GM19239 (cell line): ENCODE measurements around the gene SS18L1.

Experiments
- DNase-seq: peaks from one replicate; pipeline ENCODE4 v3.0.0; 2011; ENCODE audit warnings: low spot score; ENCODE audit not compliant: insufficient read length
- FAIRE-seq: peaks from 2 replicates; lab custom pipeline; 2011; peaks lifted over from hg19 to GRCh38; lab: Jason Lieb, UNC

The SS18L1 gene

GRCh38 chr20:62167474-62167873 is 23.9 kb downstream of the SS18L1 start:
- DNase-seq (no peak), FAIRE-seq (no peak)

- no peak for FAIRE-seq
- DNase-seq = no peak
Measured at GRCh38 chr20:62168061-62168460, 24.5 kb downstream of the SS18L1 start.

DNA sequence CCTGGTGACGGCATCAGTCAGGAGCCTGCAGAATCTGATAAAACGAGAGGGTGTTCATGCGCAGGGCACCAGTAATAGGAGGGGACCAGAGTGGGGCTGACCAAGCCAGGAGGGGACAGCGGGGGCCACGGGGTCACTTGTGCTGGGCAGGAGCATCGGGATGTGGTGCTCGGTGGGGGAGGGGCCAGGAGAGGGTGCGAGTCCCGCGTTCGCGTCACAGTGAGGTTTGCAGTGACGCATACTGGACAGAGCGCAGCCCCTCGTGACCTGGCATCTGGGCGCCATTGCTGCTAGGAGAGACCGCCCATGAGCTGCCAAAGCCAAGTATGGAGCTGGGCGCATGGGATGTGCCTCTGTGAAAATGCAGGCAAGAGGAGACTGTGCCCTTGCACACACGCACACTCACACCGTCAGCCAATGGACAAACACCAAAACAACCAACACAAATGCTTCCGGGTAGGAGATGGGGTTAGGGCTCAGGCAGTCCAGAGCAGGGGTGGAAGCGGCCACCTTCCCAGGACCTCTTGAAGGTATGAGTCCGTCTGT is 25.4 kb downstream of the SS18L1 start:
- DNase-seq (no peak), FAIRE-seq (no peak)

DNA sequence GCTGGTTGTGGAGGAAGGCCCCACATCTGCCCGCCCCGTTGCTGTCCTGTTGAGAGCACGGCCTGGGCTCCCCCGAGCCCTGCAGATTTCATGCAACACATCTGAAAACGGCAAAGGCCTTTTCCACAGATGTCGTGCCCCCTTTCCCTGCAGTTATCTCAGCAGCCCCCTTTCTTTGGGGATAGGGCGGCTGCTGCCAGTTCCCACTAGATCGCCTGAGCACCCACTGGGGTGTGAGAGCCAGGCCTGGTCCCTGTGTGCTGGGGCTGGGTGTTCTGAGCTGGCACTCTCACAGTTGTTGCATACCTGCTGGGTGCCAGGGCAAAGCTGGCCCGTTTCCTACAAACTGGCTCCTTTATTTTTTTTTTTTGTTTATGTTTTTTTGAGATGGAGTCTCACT is 27.0 kb downstream of the SS18L1 start:
- FAIRE-seq = no peak

GRCh38 chr20:62171245-62171644 is 27.7 kb downstream of the SS18L1 start:
- FAIRE-seq = no peak

More for the DNA sequence above, 27.0 kb downstream of the SS18L1 start:
- no peak for DNase-seq

GRCh38 chr20:62172666-62173065 is 29.1 kb downstream of the SS18L1 start:
- no peak for DNase-seq
- FAIRE-seq = no peak

More at GRCh38 chr20:62171245-62171644, 27.7 kb downstream of the SS18L1 start:
- no peak for DNase-seq

DNA sequence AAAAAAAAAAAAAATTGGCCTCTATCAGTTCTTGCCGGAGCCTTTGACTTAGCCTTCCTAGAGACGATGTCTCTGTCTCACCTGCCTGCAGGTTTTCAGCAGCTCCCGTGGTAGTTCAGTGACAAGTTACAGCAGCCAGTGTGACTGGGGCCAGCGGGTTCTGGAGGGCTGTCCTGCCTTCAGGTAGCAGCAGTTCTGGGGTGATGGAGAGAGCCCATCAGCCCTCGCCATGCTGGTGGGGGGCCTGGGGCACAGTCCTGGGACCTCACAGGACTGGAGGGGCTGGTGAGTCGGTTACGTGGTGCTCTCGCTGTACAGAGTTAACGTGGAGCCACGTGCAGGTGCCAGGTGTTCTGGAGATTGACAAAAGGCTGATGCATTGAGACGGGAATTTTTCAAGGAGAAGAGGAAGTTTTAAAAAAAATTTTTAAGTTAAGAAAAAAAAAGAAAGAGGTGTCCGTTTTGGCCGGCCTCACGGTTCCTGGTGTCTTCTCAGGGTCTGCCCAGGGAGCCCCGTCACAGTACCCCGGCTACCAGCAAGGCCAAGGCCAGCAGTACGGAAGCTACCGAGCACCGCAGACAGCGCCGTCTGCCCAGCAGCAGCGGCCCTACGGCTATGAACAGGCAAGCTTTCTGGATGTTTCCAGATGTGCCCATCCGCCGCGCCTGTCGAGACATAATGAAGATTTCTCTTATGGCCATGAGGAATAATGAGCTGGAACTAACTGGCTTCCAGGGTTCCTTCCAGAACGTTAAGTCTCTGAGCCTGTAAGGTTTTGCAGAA is 30.6 kb downstream of the SS18L1 start:
- no peak for DNase-seq
- no peak for FAIRE-seq

DNA sequence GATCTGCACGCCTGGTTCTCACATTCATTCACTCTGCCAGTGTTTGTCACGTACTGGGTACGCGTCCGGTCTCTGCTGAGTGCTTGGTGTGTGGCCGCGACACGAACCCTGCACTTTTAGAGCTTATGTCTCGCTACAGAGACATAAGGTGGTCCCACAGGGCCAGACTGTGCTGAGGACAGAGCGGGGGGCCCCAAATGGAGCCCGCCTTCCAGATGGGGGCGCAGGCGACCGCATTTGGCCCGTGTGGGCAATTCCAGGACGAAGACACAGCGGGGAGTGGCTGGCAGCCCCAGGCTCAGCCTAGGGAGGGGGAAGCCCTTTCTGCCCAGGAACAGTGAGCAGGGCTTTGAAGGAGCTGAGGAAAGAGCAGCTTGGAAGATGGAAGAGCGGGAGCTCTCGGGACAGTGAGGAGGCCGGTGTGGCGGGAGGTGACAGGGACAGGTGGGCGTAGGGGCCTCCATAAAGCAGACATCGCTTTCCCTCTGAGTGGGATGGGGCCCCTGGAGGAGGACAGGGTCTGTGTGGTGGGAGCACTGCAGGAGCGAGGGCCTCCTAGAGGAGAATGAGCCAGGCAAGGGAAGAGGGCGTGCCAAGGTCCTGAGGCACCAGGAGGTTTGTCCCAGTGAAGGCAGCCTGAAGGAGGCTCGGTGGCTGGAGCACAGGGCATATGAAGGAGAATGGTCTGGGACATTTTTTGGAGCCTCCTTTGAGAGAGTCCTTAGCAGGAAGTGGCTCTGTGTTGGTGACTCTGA is 31.5 kb downstream of the SS18L1 start:
- no peak for FAIRE-seq
- DNase-seq = no peak

GRCh38 chr20:62175711-62176110 is 32.1 kb downstream of the SS18L1 start:
- DNase-seq = no peak

GRCh38 chr20:62176866-62177265 is 33.3 kb downstream of the SS18L1 start:
- DNase-seq (no peak), FAIRE-seq (no peak)

More at GRCh38 chr20:62175711-62176110, 32.1 kb downstream of the SS18L1 start:
- no peak for FAIRE-seq

GRCh38 chr20:62177307-62177706 is 33.7 kb downstream of the SS18L1 start:
- FAIRE-seq (no peak), DNase-seq (no peak)

DNA sequence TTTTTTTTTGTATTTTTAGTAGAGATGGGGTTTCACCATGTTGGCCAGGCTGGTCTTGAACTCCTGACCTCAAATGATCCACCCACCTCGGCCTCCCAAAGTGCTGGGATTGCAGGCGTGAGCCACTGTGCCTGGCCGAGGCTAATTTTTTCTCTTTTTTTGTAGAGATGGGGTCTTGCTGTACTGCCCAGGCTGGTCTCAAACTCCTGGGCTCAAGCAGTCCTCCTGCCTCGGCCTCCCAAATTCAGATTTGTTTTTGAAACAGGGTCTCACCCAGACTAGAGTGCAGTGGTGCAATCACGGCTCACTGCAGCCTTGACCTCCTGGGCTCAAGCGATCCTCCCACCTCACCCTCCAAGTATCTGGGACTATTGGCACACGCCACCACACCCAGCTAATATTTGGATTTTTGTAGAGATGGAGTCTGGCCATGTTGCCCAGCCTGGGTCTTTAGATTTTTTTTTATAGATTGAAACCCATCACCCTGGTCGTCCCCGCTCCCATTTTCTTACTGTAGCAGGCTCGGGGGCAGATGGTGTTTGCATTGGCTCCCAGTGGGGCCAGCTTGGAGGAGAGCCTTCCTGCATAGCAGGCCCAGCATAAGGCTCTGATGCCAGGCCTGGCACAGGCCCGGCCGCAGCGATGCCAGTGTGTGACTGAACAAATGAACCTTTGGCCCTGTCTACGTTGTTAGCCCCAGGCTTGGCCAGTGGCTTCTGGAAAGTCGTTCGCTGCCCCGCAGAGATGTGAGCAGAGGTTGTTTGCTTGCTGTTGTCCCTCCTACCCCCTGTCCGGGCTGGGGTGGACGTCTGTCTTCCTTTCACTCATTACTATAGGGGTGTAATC is 35.0 kb downstream of the SS18L1 start:
- DNase-seq (no peak), FAIRE-seq (no peak)

DNA sequence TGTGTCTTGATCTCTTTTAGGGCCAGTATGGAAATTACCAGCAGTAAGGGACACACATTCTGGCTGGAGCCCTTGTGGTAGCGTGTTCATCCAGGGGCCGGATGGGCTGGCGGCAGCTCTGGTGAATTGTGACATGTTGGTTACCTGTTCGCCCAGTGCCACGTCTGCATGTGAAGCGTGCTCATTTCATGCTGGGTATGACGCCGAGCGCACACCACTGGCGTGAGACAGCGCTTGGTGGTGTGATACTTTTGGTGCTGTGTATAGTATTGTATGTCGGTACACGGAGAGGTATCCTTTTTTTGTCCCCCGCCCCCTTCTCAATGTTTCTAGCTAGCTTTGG is 35.6 kb downstream of the SS18L1 start:
- FAIRE-seq = no peak
- DNase-seq = no peak

GRCh38 chr20:62181808-62182207 is 38.2 kb downstream of the SS18L1 start:
- DNase-seq (no peak), FAIRE-seq (no peak)

DNA sequence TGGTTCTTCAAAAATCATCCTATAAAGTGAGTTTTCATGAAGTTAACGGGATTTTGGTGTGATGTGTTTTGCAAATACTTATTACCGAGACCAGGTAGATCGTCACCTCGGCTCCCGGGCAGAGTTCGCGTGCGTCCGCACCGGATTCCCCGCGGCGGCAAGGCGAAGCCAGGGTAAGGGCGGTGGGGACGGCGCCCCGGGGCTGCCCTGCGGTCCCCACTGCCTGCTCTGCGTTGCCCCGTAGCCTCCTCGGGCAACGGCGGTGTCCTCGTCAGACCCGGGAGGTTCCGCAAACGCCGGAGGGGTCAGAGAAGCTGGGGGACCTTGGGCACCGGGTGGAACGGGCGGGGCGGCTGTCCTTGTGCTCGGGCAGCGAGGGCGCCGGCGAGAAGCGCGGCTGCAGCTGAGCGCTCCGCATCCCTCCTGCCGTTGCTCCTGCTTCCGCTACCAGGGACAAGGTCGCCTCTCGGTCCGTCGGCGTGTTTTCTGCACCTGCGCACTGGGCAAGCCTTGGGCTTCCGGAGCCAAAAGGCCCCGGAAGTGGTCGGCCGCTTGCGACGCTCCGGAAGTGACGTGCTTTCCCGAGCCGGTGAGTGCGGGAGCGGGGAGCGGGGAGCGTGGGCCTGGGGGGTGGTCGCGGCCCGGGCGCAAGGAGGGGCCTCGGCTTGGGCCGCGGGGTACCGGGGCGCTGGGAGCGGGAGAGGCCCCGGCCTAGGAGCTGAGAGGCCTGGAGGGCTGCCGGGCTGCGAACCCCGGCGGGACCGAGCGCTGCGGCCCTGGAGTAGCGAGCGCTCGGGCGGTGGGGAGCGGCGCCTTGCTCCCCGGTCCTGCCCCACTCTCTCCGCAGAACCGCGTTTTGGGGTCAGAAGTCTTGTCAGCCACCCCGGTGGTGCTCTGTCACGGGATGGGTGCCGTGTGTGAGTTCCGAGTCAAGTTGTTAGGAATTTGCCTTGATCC is 39.2 kb downstream of the SS18L1 start, which contains the start of gene MTG2:
Gene MTG2, plus strand, starts transcription at position 560 of the 957 bp plus-strand sequence. CDS start 10,393 bp downstream, outside the sequence.
- FAIRE-seq (peak; percentile 83), DNase-seq (peak; percentile 100)

- no peak for FAIRE-seq
- no peak for DNase-seq
Measured at GRCh38 chr20:62183426-62184142, 40.0 kb downstream of the SS18L1 start.

- no peak for FAIRE-seq
- DNase-seq = no peak
Measured at GRCh38 chr20:62186096-62186426, 42.5 kb downstream of the SS18L1 start.
